GM19455 (cell line): ENCODE measurements around the gene AKR1E2.

Experiments
- ATAC-seq: cut with Tn5 transposase; IDR thresholded peaks from one replicate; pipeline ENCODE4 v1.9.1; 2021; ENCODE audit not compliant: unreplicated experiment

The AKR1E2 gene

DNA sequence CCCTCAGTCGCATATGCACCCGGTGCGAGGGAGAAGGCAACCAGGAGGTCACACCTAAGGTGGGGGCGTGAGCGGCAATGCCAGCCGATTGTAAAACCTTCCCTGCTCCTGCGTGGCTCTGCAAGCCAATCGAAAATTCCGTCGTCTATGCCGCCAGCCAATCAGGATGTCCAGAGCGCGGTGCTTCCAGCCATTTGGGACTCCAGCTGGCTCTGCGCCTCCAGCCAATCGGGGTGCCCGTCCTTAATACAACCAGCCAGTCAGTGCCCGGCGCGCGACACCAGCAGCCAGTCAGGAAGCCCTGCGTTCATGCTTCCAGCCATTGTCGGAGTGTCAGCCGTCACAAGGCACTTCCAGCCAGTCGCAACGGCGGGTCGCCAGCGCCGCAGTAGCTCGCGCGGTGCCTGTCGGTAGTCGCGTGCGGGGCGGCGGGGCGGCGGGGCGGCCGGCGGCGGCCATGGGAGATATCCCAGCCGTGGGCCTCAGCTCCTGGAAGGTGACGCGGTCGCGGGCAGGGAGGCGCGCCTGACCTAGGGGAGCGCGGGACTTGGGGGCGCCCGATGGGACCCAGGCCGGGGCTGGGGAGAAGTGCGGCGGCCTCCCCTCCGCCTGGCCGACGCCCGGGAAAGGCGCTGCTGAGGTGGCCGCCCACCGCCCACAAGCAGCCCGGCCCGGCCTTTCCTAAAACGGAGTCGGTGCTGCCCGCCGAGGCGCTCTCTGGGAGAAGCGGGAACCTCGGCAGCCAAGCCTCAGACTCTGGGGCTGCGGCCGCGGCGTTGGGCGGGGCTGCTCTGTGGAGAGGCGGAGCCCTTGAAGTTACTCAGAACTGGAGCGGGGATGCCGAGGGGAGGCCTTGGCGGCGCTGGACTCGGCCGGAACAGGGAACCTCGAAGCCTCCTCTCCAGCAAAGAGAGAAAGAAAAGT is at the start of gene AKR1E2:
Gene AKR1E2 (plus strand): TSS at position 340 of the 924 bp plus-strand sequence. CDS start 118 bp downstream, at position 458.
- ATAC-seq, result no peak

DNA sequence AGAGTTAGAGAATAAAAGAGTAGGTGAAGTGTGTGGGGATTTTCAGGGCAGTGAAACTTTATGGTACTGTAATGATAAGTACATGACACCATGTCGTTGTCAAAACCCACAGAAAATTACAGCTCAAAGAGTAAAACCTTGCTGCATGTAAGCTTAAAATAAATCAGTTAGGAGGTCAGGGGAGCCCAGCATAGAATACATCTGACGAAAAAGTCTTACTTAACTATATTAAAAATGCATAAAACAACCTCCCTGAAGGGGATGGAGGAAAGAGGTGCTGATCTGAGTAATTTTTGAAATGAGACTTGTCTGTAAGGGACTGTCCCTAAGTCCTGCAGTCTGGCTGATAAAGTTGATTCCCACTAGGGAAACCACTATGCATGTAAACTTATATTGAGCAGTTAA is 49.8 kb upstream of the AKR1E2 start:
- ATAC-seq, result no peak

DNA sequence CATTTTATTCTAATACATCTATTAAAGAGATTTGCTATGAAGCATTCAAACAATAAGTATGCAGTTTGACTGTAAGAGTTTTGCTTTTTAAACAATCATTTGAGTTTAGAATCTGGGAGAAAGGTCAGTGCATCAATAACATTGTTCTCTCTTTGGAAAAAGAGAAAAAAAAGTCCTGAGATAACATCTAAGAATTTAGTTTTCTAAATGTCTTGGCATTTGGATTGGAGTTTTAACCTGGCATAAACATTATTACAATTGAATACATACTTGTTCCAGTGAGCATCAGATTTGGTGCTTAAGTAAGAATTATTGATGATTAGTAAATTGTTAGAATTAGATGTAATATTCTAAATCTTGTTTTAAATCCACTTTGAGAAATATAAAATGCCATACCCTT is 47.2 kb upstream of the AKR1E2 start:
- no peak for ATAC-seq

DNA sequence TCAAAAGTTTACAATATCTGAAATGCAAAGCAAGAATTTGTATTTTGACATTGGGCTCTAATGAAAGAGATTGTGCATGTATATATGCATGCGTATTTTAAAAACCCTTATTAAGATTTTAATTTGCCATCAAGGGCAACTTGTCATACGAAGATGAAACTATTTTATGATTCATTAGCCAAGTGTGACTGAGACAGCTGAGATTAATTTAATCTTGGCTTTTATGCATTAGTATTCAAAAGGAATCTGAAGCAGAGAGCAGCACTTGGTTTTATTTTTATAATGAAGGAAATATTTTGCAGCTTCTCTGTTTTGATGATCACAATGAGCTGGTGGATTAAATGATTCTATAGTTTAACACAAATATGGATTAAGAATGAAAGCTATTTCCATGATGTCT is 45.9 kb upstream of the AKR1E2 start:
- no peak for ATAC-seq

DNA sequence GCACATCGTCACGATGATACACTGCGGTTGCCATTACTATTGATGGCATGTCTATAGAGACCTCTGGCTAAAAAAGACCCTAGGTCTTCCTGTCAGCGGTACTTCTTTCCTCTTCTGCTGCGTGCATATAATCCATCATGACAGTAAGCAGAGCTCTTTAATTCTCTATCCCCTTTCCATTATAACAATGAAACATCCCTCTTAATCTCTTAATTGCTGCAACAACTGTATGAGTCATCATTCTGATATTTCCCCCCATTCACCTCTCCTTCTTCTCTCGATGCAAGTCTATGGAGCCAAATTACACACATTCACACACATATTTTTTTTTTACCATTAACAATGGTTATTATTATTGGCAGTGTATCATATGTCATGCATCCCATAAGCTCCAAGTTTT is 45.2 kb upstream of the AKR1E2 start:
- ATAC-seq, result no peak

DNA sequence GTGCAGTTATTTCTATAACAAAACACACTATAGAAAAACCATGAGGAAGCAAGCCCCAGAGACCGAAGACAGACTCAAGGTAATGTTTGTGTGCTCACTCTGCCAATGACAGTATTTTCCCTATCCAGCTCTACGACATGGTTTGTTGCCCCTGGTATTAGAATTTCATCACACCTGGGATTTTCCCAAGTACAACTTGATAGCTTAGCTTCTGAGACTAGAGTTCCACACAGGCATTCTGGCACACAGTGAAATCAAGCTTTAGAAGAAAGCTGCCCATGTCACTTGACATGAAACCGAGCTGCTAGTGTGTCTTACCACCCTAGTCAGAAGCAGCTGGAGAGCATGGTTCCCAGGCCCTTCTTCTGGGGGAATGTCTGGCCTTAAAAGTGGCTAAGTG is 44.1 kb upstream of the AKR1E2 start:
- ATAC-seq, result no peak

DNA sequence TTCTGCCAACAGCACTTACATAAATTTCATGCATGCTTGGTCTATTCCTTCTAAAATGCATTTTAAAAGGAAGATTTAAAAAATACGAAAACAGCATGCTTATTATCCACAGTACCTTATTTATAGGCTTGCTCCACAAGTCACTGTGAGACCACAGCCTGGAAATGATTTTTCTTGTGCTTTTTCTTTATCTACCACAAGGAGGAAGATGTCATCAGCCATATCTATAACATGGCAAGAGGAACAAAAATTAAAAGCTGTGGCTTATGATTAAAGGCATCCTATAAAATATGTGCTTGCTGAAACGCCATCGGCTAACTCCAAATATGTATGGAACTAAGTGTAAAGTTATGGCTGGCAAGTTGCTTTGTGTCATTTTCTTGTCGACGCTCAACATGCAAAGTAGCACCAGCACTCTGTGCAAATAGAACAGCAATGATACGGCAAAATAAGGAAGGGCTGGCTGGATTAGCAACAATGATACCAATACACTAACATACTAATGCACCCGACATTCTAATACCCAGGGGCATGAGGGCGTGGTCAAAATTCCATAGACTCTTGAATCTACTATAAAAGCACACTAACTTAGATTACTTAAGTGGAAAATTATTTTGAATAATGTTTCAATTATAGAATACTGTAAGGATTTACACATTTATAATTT is 41.2 kb upstream of the AKR1E2 start:
- no peak for ATAC-seq

DNA sequence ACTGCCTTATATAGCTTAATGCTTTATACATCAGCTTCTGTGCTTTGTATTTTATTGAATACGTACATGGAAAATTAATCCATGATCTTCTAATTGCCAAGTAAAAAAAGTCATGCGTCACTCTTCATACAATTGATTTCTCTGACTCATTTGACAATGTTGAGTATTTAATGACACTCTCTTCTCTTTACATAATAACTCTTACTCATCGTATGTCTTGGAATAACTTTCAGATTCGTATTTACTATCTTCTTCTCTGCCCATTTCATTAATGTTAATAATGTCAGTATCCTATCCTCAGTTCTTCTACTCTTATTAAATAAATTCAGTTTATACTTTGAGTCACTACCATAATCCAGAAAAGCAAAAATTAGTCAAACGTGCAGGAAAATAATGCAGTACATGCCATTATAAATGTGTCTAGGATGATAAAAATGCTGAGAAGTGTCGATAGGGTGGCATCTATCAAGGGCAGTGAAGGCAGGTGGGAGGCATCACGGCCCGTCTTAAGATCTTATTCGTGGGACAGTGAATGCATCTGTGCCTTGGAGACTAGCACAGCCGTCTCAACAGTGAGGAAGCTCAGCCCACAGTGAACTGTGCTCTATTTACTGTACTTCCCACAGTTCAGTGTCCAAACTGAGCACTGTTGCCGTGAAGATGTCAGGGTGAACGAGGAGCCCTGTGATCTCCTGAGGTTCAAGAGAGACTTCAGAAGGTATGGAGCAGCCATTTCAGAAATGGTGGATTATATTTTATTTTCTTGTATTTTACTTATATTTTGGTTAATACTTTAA is 39.8 kb upstream of the AKR1E2 start:
- ATAC-seq, result no peak

DNA sequence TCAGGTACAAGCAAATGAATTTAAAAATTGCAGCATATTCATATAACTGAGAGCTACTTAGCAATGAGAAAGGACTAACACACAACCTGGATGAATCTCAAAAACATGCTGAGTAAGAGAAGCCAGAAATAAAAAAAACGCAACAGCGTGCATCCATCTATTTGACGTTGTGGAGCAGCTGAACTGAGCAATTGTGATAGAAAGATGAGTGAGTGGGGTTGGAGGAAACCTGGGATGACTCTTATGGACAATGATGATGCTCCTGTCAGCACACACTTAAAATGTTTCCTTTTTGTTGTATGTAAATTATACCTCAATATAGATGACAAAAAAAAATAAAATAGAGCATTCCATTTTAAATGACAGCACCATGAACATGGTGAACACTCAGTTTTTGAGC is 36.0 kb upstream of the AKR1E2 start:
- ATAC-seq, result no peak

DNA sequence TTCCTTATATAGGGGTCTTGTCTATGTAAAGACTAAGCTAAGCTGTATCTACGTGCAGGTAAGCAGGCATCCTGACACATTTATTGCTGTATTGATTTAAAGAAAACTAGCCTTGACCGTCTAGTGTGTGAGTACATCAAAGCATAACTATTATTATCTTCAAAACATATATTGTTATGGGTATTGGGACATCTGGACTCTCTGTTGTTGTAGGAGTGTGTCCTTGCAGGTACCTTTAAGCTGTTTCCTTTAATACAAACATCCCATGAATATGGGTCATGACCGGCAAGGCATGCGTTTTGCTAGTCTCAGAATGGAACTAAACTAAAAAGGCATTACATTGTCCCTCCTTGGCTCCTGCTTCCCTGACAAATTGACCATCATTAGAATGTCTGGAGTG is 35.1 kb upstream of the AKR1E2 start:
- ATAC-seq, result no peak

DNA sequence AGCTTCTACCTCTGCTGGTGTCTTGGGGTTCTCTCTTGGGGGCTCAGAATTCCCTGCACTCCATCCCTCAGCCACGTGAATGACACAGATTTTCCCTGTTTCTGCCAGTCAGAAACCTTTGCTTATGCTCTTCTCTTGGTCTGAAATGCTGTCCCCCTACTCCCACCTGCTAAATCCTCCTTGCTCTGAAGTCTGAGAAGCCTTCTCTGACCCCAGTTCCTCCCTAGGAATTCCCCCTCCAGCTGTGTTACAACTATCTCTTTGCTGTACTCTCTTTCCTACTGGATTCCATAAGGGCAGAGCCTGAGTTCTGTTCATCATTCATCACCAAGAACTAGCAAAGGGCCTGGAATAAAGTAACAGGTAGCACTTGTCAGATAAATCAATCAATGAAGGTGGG is 33.6 kb upstream of the AKR1E2 start:
- no peak for ATAC-seq

DNA sequence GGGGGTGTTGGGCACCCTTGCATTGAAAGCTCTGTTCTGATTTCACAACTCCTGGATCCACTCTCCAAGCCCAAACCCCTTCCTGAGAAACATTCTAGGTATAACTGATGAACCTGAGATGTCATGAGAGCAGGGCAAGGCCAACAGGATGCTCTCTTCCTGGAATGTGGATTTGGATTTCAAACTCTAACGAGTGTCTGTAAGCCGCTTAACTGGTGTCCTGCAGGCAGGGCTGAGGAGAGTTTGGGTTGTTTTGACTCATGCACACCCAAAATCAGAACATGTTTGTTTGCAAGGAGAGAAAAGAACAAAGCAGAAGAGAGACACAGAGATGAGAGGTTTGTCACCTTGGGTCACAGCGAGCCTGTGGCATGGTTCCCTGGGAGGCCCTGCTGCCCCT is 24.6 kb upstream of the AKR1E2 start:
- no peak for ATAC-seq

DNA sequence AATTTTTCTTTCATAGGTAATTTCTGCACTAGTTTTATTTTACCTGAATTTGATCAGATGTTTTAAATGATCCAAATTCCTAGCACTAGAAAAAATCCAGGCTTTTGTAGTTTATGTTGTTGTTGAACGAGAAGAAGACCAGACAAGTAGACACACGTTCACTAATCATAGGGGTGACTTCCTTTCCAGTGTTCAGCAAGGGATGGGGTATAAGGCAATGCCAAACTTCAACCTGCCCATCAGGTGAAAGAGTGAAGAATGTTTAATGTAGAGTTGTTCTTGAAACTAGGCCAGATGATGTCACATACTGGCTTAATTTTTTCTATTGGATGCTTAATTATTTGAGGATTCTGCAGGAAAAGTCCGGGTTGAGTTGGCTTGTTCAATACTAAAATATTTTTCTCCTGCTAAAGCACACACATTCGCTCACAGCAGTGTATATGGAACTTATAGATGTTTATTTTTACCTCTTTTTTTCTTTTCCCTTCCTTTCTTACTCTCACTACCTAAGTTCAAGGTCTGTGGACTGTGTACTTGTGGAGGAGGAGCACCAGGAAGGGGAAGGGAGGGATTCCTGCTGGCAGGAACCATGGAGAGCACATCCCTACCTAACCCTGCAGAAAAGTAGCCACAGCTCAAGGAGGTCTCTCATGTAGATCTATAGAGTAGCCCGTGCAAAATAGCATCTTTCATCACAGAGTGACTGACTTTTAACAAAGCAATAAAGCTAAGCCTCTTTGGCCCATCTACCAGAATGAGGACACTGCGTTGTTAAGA is 23.1 kb upstream of the AKR1E2 start:
- ATAC-seq, result no peak

DNA sequence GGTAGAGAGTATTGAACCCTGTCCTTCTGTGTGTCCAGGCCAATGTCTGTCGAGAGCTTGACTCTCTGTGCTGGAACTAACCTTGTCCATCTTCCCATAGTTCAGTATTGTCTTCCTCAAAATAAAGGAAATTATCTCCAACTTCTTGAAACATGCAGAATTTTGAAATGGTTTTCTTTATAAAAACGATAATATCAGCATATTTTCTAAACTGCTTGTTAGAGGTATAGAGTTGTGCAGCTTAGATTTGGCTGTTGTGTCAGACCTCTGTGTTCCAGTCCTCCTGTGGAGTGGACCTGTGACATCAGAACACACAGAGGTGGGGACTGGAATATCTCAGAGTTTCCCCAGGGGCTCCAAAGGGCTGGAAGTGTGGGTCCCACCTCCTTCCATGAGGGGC is 22.2 kb upstream of the AKR1E2 start:
- no peak for ATAC-seq

DNA sequence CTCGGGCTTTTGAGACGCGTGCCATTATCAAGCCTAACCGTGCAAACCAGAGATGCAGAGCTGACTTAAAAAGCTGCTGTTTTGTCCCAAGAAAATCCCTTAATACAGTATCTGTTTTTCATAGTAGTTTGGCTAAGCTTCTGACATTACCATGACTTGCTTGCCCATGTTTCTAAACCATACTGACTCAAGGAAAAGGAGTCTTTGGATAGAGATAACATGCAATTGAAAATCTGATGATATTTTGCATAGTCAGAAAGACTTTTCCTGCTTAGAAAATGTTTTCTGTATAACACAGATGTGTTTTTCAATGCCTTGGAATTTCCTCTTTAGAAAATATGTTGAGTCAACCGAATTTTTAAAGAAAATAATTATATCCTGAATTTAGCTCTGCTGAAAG is 21.5 kb upstream of the AKR1E2 start:
- no peak for ATAC-seq

DNA sequence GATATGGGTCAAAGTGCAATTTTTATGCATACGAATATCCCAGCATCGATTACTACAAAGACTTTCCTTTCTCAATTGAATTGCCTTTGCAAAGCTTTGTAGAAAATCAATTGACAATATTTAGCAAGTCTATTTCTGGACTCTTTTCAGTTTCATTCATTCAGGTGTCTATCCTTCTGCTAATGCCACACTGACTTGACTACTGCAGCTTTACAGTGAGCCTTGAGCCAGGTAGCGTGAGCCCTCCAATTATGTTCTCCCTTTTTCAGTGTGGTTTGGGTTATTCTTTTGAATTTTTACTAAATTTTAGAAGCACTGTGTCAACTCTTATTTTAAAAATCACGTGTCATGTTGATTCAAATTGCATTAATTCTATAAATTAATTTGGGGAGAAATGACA is 19.5 kb upstream of the AKR1E2 start:
- ATAC-seq, result no peak

DNA sequence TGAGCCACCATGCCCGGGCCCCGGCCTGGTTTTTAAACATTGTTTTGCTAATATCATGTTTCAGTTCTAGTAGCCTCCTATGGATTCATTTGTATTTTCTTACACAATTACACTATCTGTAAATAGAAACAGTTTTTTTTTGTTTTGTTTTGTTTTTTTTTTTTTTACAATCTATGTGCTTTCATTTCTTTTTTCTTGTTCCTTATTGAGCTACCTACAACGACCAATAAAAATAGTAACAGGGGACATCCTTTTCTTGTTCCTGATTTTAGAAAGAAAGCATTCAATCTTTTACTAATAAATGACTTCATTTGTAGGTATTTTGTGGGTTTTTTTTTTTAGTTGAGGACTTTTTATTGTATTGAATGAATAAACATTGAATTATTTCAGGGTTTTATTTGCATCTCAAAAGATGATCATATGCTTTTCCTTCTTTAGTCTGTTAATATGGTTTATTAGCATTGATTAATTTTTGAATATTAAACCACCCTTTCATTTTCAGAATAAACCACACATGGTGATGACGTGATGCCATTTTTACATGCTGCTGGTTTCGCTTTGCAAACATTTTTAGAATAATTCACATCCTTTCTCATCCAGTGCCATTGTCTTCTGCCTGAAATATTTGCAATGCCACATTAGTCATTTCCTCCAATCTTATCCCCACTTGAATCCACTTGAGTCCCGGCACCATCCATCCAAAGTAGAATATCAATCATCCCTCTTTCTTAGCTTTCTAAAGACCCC is 18.1 kb upstream of the AKR1E2 start:
- ATAC-seq, result no peak

DNA sequence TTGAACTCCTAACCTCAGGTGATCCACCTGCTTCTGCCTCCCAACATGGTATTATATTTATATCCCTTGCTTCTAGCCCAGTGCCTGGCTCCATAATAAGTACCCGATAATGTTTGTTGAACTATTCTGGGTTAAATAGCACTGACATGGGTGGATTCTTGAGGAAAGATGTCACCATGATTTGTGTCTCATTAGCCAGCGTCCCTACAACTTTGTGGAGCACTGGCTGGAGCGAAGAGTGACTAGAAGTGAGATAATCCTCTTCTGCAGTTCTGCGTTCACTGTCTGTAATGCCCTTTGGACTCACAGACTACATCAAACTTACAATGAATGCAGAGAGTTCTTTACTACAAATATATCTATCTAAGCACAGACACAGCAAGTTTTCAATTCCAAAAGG is 16.9 kb upstream of the AKR1E2 start:
- no peak for ATAC-seq

DNA sequence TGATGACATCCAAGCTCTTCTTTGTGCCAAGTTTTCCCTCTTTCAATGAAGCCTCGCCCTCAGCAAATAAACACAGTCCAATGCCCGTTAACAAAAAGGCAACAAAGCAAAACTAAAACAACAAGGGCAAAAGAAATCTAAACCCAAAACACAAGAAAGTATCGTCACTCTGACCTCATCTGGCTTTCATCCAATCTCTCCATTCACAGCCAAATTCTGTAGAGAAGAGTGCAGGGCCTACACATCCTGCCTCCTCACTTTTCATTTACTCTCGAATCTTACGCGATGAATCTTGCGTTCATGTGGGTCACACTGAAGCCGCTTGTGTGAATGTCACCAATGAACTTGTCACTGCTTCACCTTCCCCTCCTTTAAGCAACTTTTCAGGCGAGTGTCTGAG is 15.9 kb upstream of the AKR1E2 start:
- no peak for ATAC-seq

DNA sequence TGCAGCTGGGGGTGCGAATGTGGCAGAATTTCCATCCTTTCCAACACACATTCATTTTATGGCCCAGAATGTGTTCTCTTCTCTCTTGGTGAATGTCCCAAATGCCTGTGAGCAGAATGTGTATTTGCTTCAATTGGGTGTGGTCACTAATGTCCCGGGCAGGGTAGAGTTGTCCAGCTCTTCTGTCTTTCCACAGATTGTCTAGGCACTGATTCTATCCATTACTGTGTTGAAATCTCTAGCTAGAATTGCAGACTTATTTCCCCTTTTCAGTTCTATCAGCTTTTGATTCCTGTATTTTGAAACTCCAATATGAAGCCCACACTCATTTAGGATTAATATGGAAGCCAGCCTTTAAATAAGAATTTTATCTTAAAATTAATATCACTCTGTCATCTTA is 14.0 kb upstream of the AKR1E2 start:
- no peak for ATAC-seq
